ENCODE measurements around the gene ESYT2. TPM values are rescaled to one million over a fixed set of nuclear protein-coding genes. Genes with fewer than 3 reads are reported as not detected.

ESYT2 gene
- total RNA-seq, 1 experiment from 2014 or later, result 68.2 TPM

DNA sequence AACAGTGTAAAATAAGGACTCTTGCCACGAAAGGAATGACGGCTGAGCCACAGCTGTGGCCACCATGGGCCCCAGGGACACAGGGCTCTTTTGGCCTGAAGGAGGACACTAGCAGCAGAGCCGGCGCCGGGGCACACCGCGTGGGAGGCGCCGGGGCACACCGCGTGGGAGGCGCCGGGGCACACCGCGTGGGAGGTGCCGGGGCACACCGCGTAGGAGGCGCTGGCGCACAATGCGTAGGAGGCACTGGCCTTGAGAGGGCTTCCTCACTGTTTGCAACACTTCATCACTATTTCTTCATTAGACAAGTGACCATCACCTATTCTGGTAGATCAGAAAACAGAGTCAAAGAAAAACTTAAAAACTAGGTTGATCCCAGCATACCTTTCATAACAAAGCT is 23.4 kb downstream of the ESYT2 start:
- TF ChIP-seq, protein P1, sequence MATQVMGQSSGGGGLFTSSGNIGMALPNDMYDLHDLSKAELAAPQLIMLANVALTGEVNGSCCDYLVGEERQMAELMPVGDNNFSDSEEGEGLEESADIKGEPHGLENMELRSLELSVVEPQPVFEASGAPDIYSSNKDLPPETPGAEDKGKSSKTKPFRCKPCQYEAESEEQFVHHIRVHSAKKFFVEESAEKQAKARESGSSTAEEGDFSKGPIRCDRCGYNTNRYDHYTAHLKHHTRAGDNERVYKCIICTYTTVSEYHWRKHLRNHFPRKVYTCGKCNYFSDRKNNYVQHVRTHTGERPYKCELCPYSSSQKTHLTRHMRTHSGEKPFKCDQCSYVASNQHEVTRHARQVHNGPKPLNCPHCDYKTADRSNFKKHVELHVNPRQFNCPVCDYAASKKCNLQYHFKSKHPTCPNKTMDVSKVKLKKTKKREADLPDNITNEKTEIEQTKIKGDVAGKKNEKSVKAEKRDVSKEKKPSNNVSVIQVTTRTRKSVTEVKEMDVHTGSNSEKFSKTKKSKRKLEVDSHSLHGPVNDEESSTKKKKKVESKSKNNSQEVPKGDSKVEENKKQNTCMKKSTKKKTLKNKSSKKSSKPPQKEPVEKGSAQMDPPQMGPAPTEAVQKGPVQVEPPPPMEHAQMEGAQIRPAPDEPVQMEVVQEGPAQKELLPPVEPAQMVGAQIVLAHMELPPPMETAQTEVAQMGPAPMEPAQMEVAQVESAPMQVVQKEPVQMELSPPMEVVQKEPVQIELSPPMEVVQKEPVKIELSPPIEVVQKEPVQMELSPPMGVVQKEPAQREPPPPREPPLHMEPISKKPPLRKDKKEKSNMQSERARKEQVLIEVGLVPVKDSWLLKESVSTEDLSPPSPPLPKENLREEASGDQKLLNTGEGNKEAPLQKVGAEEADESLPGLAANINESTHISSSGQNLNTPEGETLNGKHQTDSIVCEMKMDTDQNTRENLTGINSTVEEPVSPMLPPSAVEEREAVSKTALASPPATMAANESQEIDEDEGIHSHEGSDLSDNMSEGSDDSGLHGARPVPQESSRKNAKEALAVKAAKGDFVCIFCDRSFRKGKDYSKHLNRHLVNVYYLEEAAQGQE (IDR thresholded peaks at IDR 0.05; ENCODE audit: low read depth), result no peak
- TF ChIP-seq YY1 (IDR thresholded peaks at IDR 0.05; ENCODE audit: extremely low read depth, insufficient replicate concordance, low read depth, low read length), result no peak
- no peak for TF ChIP-seq POLR2AphosphoS5 (IDR thresholded peaks at IDR 0.05; ENCODE audit: low read depth, low read length)
- TF ChIP-seq ZBTB33 (IDR thresholded peaks at IDR 0.05; ENCODE audit: extremely low read depth, insufficient replicate concordance, low read length), result no peak
- no peak for TF ChIP-seq ZNF274 (IDR thresholded peaks at IDR 0.05; ENCODE audit: low read depth, low read length)
- no peak for TF ChIP-seq POLR2A (IDR thresholded peaks at IDR 0.05; ENCODE audit: borderline replicate concordance, extremely low read depth, insufficient read depth, insufficient read length)
- no peak for TF ChIP-seq CEBPB (IDR thresholded peaks at IDR 0.05; ENCODE audit: low read depth)
- TF ChIP-seq MAX (IDR thresholded peaks at IDR 0.05), result no peak
- TF ChIP-seq CBX3 (IDR thresholded peaks at IDR 0.05; ENCODE audit: low read depth), result no peak
- TF ChIP-seq JUND (IDR thresholded peaks at IDR 0.05), result no peak
- no peak for TF ChIP-seq RAD21 (IDR thresholded peaks at IDR 0.05; ENCODE audit: low read depth)
- TF ChIP-seq CTCF (IDR thresholded peaks at IDR 0.05 in 2 of 3, conservative IDR thresholded peaks at IDR 0.05 in 1 of 3; ENCODE audit: borderline replicate concordance in 1 of 3, insufficient read depth in 1 of 3, low read depth in 2 of 3, low read length in 2 of 3), result no peak
- no peak for TF ChIP-seq ZFX (IDR thresholded peaks at IDR 0.05)
- no peak for TF ChIP-seq EGR1 (IDR thresholded peaks at IDR 0.05; ENCODE audit: low read depth)
- no peak for TF ChIP-seq FOSL1 (IDR thresholded peaks at IDR 0.05; ENCODE audit: low read depth)
- TF ChIP-seq EZH2phosphoT487 (IDR thresholded peaks at IDR 0.05; ENCODE audit: borderline replicate concordance), result no peak
- no peak for TF ChIP-seq SRF (IDR thresholded peaks at IDR 0.05; ENCODE audit: low read depth)
- no peak for TF ChIP-seq ATF3 (IDR thresholded peaks at IDR 0.05)
- Histone ChIP-seq H4K20me1 (ENCODE audit: insufficient read depth) (no peaks in the 10 kb centered on the region), H3K9ac (ENCODE audit: low read length) (no peak overlapping the region), H3K27ac (ENCODE audit: low read depth, low read length) (no peak overlapping the region), H3K79me2 (ENCODE audit: insufficient read depth, low read length) (peaks cover 94% of the 10 kb centered on the region), H3K36me3 (ENCODE audit: control insufficient read depth in 1 of 2, insufficient read depth in 2 of 2, low read length in 2 of 2) (no peaks in the 10 kb centered on the region), H3K9me3 (ENCODE audit: control insufficient read depth in 1 of 2, insufficient read depth in 1 of 2, low read depth in 1 of 2, low read length in 2 of 2) (no peaks in the 10 kb centered on the region), H3K4me2 (ENCODE audit: low read length) (no peak overlapping the region), H2AFZ (ENCODE audit: low read depth, low read length, poor library complexity, severe bottlenecking) (no peak overlapping the region), H3K4me3 (replicated peaks in 1 of 2; ENCODE audit: low read depth in 1 of 2, low read length in 2 of 2) (no peak overlapping the region), H3K27me3 (ENCODE audit: insufficient read depth, low read length) (no peaks in the 10 kb centered on the region), H3K9me2 (ENCODE audit: insufficient read depth) (no peaks in the 10 kb centered on the region), H3K4me1 (ENCODE audit: control insufficient read depth in 1 of 2, insufficient read depth in 2 of 2, low read length in 2 of 2) (peaks cover 19 to 39% of the 10 kb centered on the region in 2 experiments)
- ATAC-seq (no peak), DNase-seq (ENCODE audit: low read depth, low spot score) (no peak)
- BruUV-seq (replicated peaks), result no TSS peak
- ChIA-PET CTCF (no interaction called here), POLR2A (no interaction called here), RAD21 (ENCODE audit: low non-redundant PET in 1 of 2, low total read pairs in 2 of 2, uncharacterized antibody in 2 of 2, unreplicated experiment in 2 of 2) (no interaction called here)
- intact Hi-C loops (cut with micrococcal nuclease), result no loop called here

All from HCT116 (cell line).